GM12892 (cell line): ENCODE results near the gene PDE7B.

Experiments
- POLR2A ChIP-seq: IDR thresholded peaks from 2 replicates; pipeline ENCODE4 v1.6.1; 2011; ENCODE audit warnings: low read depth, low read length, control low read depth
- POLR2AphosphoS5 ChIP-seq: IDR thresholded peaks from 2 replicates; pipeline ENCODE4 v1.6.1; 2011; ENCODE audit warnings: low read depth, low read length, control low read depth
- TAF1 ChIP-seq: IDR thresholded peaks from 2 replicates; pipeline ENCODE4 v1.6.1; 2011; ENCODE audit warnings: low read depth, mild to moderate bottlenecking, control low read depth, low read length, borderline replicate concordance

GRCh38 chr6:135866445-135867123 is 15.1 kb downstream of the PDE7B start:
- TF ChIP-seq POLR2A (no peak), POLR2AphosphoS5 (no peak), TAF1 (no peak)
